ENCODE data around the gene MAP7.
"Not testable (repeated sequence)": the region's sequence is repeated elsewhere in the genome, so short reads cannot be mapped to it uniquely, and the experiment has no call there.

The MAP7 gene

DNA sequence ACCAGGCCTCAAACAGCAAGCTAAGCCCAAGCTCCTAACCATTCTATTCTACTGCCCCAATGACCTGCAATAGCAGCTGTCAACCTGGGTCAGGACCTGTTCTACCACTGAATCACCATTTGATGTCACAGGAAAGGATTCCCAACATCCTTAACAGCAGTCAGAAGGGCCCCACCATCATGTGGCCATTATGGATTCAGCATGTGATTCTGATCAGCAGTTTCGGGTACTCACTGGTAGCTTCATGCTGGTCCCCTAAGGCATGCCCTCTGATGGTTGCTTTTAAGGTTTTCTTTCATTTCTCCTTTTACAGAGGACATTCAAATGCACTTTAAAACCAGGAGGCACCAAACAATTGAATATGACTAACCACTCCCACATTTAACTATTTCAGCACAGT is 37.3 kb upstream of the MAP7 start:
- Histone ChIP-seq H3K36me3 (replicated peaks; ENCODE audit: low read depth, low read length) (peaks cover 10% of the 10 kb centered on the region), H3K4me2 (ENCODE audit: low read length) (no peak overlapping the region), H3K9ac (ENCODE audit: low read length) (no peak overlapping the region), H2AFZ (ENCODE audit: low read depth, low read length) (no peak overlapping the region), H3K27ac (ENCODE audit: low read length) (no peak overlapping the region), H3K27me3 (ENCODE audit: low read depth, low read length) (no peaks in the 10 kb centered on the region), H4K20me1 (ENCODE audit: insufficient read depth, low read length) (no peaks in the 10 kb centered on the region), H3K79me2 (ENCODE audit: low read length) (no peaks in the 10 kb centered on the region), H3K4me1 (ENCODE audit: low read length) (peaks cover 9% of the 10 kb centered on the region), H3K4me3 (ENCODE audit: low read length) (no peak overlapping the region), H3K9me3 (ENCODE audit: insufficient read depth, low read length) (no peaks in the 10 kb centered on the region)
- TF ChIP-seq, protein P1, sequence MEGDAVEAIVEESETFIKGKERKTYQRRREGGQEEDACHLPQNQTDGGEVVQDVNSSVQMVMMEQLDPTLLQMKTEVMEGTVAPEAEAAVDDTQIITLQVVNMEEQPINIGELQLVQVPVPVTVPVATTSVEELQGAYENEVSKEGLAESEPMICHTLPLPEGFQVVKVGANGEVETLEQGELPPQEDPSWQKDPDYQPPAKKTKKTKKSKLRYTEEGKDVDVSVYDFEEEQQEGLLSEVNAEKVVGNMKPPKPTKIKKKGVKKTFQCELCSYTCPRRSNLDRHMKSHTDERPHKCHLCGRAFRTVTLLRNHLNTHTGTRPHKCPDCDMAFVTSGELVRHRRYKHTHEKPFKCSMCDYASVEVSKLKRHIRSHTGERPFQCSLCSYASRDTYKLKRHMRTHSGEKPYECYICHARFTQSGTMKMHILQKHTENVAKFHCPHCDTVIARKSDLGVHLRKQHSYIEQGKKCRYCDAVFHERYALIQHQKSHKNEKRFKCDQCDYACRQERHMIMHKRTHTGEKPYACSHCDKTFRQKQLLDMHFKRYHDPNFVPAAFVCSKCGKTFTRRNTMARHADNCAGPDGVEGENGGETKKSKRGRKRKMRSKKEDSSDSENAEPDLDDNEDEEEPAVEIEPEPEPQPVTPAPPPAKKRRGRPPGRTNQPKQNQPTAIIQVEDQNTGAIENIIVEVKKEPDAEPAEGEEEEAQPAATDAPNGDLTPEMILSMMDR (IDR thresholded peaks at IDR 0.05; ENCODE audit: low read depth, low read length) = no peak
- TF ChIP-seq EZH2phosphoT487 (IDR thresholded peaks at IDR 0.05; ENCODE audit: low read depth) = no peak

DNA sequence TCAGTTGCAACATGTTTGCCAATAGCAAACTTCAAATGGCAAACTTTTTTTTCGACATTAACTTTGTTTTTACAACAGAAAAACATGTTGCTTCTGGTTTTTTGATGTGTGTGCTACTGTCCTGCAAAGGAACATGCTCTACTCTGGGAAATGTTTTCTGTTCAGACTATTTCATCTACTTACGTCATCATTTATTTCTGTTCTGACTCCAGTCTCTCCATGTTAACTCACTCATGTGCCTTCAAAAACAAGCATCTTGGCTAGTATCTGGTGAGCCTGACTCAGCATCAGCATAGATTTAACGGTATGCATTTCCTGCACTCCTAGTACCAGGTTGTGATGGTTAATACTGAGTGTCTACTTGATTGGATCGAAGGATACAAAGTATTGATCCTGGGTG is 36.1 kb upstream of the MAP7 start:
- Histone ChIP-seq H3K36me3 (replicated peaks; ENCODE audit: low read depth, low read length) (peaks cover 3% of the 10 kb centered on the region), H4K20me1 (ENCODE audit: insufficient read depth, low read length) (no peaks in the 10 kb centered on the region), H3K4me3 (ENCODE audit: low read length) (no peak overlapping the region), H3K27me3 (ENCODE audit: low read depth, low read length) (no peaks in the 10 kb centered on the region), H3K27ac (ENCODE audit: low read length) (no peak overlapping the region), H3K4me2 (ENCODE audit: low read length) (no peak overlapping the region), H3K4me1 (ENCODE audit: low read length) (peaks cover 9% of the 10 kb centered on the region), H3K9ac (ENCODE audit: low read length) (no peak overlapping the region), H2AFZ (ENCODE audit: low read depth, low read length) (no peak overlapping the region), H3K9me3 (ENCODE audit: insufficient read depth, low read length) (no peaks in the 10 kb centered on the region), H3K79me2 (ENCODE audit: low read length) (no peaks in the 10 kb centered on the region)
- TF ChIP-seq, protein P1 (IDR thresholded peaks at IDR 0.05; ENCODE audit: low read depth, low read length) = no peak
- TF ChIP-seq EZH2phosphoT487 (IDR thresholded peaks at IDR 0.05; ENCODE audit: low read depth) = no peak

DNA sequence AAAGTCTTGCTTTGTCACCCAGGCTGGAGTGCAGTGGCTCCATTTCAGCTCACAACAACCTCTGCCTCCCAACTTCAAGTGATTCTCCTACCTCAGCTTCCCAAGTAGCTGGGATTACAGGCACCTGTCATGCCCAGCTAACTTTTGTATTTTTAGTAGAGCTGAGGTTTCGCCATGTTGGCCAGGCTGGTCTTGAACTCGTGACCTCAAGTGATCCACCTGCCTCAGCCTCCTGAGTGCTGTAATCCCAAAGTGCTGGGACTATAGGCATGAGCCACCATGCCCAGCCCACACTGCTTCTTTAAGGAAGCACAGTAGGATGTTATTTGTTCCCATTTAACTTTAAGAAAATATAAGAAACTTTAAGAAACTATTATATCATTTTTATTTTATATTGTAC is 35.3 kb upstream of the MAP7 start:
- H4K20me1 ChIP-seq (ENCODE audit: insufficient read depth, low read length); H3K4me3 ChIP-seq (ENCODE audit: low read length); H3K27ac ChIP-seq (ENCODE audit: low read length); H3K36me3 ChIP-seq (replicated peaks; ENCODE audit: low read depth, low read length); H3K9ac ChIP-seq (ENCODE audit: low read length); H3K79me2 ChIP-seq (ENCODE audit: low read length); H3K4me2 ChIP-seq (ENCODE audit: low read length); H3K27me3 ChIP-seq (ENCODE audit: low read depth, low read length); H3K9me3 ChIP-seq (ENCODE audit: insufficient read depth, low read length); H2AFZ ChIP-seq (ENCODE audit: low read depth, low read length); H3K4me1 ChIP-seq (ENCODE audit: low read length): not testable (repeated sequence)

DNA sequence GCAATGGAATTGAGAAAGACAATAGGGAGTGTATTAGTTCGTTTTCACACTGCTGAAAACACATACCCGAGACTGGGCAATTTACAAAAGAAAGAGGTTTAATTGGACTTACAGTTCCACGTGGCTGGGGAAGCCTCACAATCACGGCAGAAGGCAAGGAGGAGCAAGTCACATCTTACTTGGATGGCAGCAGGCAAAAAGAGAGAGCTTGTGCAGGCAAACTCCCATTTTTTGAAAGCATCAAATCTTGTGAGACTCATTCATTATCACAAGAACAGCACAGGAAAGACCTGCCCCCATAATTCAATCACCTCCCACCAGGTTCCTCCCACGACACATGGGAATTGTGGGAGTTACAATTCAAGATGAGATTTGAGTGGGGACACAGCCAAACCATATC is 34.1 kb upstream of the MAP7 start:
- not testable (repeated sequence) for H2AFZ ChIP-seq (ENCODE audit: low read depth, low read length); H3K79me2 ChIP-seq (ENCODE audit: low read length); H3K4me3 ChIP-seq (ENCODE audit: low read length); H3K4me2 ChIP-seq (ENCODE audit: low read length); H4K20me1 ChIP-seq (ENCODE audit: insufficient read depth, low read length); H3K27ac ChIP-seq (ENCODE audit: low read length); H3K9me3 ChIP-seq (ENCODE audit: insufficient read depth, low read length); H3K9ac ChIP-seq (ENCODE audit: low read length); H3K27me3 ChIP-seq (ENCODE audit: low read depth, low read length); H3K4me1 ChIP-seq (ENCODE audit: low read length); H3K36me3 ChIP-seq (replicated peaks; ENCODE audit: low read depth, low read length)

DNA sequence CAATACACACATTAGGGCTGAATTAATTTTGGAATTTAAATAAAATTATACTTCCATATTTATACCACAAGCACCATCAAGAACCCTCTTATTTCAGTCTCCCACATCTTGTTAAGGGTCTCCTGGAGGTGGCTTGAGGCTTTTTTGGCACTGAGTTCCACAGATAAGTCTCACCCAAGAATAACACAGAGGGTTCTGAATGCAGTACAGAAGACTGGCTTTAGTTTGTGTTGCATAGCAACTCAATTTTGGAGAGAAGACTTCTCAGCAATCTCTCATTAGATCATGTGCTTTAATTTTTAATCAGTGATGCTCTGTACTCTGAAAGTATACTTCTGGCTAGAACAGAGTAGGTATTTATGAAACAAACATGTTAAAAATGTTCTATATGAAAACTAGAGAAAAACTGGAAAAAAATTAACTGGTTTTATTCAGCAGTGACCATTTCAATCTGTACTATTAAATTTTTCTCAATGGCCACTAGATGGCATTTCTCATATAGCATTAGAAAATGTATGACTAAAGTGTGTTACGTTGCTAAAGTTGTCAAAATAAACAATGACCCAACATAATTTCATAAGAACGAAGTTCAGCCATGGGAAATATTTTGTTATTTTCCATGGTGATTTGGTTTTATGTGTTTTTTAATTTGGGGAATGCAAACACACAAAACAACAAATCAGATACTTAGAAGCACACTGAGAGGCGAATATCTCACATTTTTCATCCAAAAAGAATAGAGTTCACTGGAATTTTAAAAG is 32.7 kb upstream of the MAP7 start:
- Histone ChIP-seq H3K79me2 (ENCODE audit: low read length) (no peaks in the 10 kb centered on the region), H3K27me3 (ENCODE audit: low read depth, low read length) (no peaks in the 10 kb centered on the region), H3K27ac (ENCODE audit: low read length) (no peak overlapping the region), H3K9me3 (ENCODE audit: insufficient read depth, low read length) (no peaks in the 10 kb centered on the region), H4K20me1 (ENCODE audit: insufficient read depth, low read length) (no peaks in the 10 kb centered on the region), H3K4me2 (ENCODE audit: low read length) (no peak overlapping the region), H3K9ac (ENCODE audit: low read length) (no peak overlapping the region), H2AFZ (ENCODE audit: low read depth, low read length) (no peak overlapping the region), H3K4me3 (ENCODE audit: low read length) (no peak overlapping the region), H3K4me1 (ENCODE audit: low read length) (peaks cover 6% of the 10 kb centered on the region), H3K36me3 (replicated peaks; ENCODE audit: low read depth, low read length) (no peaks in the 10 kb centered on the region)
- no peak for TF ChIP-seq EZH2phosphoT487 (IDR thresholded peaks at IDR 0.05; ENCODE audit: low read depth)
- TF ChIP-seq, protein P1 (IDR thresholded peaks at IDR 0.05; ENCODE audit: low read depth, low read length) = peak; percentile 60

All from OCI-LY3 (cell line).